NCI-H2029 treated with DMSO at 0.1 percent for 48 hours (cell line): ENCODE measurements around the gene RAB15.

Source experiments
- DNase-seq: peaks from one replicate; lab custom pipeline; 2025; lab: John Stamatoyannopoulos, UW

Gene RAB15

DNA sequence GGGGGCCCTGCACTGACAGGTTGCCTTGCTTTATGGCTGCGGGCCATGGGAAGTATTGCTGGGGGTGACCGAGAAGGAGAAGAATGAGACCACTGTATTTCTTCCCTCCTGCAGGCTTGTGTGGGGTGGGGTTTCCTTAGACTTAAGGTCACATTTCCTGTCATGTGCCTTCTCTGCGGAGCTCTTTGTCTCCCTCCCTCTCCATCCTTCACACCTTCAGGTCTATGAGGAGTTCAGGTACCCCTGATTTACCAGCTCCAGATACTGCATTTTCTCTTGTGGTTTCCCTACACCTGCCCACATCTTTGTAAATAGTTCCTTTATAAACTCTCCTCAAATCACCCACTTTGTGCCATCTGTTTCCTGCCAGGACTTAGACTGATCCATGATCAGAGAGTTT, 18.2 kb upstream of the RAB15 start:
- no peak for DNase-seq

DNA sequence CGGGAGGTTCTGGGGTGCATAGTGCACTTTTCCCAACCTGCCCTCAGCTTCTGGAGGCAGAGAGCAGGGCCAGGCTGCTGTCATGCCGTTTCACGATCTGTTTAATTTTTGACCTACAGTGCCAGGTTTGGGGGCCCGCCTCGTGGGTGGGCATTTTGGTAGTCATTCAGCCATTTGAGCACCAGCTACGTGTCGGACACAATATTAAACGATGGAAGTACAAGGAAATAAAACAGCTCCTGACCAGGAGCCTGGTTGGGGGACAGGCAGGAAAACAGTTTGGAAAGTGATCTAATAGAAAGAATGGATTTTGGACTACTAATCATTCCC, 15.3 kb upstream of the RAB15 start:
- DNase-seq = no peak

DNA sequence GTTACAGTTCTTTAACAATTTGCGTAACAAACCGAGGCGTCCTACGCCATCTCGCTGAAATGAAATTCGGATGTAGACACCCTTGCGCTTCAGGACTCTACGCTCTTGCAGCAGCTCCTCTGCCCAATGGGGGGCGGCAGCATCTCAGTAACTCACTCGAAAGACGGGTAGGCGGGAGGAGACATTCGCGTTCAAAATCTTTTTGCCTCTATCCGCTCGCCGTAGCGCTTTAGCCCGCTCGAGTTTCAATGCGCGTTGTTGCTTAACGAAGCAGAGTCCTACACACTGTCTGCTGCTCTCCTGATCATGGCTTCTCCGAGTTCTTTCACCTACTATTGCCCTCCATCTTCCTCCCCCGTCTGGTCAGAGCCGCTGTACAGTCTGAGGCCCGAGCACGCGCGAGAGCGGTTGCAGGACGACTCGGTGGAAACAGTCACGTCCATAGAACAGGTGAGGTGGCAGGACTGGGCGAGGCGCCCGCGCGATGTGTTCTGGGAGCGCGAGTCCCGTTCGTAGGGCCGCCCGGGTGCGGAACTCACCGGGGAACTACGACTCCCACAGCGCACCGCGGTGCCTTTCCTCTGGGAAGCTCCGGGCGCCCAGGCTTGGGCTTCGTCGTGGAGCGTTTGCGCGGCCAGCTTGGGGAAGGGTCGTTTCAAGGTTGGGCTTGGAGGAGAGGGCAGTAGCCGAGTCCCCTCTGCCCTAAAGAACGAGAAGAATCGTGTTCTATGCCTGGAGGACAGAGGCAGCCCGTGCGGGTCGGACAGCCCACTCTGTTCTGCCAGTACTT, 14.7 kb upstream of the RAB15 start, which contains the start of gene FNTB:
FNTB (plus strand) TSS at position 248 of the 790 bp plus-strand sequence; CDS start at position 307, 59 bp downstream.
- peak; percentile 54 for DNase-seq

DNA sequence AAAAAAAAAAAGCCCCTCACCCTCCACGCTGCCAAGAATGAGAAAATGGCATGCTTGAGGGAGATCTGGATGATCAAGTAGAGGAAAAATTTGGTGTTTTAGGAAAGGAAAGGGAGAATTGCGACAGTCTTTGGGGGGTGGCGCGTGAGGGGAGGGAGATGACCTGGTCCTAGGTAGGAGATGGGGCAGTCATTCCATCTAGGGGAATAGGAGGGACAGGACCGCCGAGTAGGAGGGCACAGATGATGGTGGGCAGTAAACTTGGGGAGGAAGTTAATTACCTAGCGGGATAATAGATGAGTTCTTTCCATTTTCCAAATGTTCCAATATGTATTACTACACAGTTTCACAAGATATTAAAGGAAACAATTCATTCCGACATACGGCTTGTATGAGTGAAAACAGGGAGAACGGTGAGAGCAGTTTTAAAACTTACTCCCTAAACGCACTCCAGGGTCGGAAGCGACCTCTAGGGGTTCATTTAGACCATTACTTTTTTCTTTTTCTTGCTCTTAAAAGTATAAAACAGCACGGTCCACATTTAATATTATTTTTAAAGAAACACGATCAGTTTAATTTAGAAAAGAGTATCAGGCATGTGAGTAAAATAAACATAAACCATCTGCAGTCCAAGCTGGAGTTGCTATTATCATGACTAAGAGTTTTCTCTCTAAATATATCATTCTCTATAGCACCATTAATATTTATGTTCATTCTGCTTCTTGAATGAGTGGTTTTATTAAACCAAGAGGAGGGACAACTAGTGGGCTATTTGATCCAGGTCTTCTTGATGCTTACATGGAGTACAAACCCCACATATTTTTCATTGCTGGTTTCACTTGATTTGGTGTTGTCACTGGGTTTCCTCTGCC, 11.5 kb upstream of the RAB15 start:
- no peak for DNase-seq

DNA sequence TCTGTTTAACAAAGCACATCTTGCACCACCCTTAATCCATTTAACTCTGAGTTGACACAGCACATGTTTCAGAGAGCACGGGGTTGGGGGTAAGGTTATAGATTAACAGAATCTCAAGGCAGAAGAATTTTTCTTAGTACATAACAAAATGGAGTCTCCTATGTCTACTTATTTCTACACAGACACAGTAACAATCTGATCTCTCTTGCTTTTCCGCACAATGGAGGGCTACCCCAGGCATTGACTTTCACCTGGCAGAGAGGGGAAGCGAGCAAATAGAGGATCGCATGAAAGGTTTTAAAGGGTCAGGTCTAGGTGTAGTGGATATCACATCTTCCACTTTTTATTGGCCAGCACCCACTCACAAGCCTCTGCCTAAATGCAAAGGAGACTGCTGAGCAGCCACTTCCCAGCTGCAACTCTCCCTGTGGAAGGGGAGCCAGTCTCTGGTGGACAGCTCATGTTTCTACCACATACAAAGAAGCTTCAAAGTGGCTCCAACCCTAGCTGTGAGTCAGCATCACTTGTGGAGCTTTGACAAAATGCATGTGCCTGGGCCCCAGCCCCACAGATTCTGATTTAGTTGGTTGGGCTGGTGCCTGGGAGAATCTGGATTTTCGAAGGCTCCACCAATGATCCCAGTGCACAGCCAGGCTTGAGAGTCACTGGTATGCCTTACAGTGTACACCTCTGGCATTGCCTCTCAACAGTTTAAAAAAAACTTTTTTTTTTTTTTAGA, 7.4 kb upstream of the RAB15 start:
- DNase-seq = no peak

DNA sequence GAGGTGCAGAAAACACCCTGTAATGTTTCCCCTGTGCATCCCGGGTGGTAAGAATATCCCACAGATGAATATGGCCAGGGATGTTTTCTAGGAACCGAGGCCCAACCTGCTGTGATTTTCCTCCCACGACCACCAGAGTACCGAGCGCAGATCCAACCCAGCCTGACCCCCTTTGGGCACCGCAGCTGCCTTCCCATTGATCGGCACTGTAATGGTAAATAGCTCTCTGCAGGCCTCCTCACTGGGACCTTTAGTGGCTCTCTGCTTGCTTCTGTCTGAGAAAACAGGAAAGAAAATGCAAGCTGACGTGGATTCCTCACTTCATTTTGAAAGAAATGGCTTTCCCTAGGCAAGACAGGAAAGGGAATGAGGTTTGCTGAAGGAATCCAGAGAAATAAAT, 2.4 kb upstream of the RAB15 start:
- no peak for DNase-seq

DNA sequence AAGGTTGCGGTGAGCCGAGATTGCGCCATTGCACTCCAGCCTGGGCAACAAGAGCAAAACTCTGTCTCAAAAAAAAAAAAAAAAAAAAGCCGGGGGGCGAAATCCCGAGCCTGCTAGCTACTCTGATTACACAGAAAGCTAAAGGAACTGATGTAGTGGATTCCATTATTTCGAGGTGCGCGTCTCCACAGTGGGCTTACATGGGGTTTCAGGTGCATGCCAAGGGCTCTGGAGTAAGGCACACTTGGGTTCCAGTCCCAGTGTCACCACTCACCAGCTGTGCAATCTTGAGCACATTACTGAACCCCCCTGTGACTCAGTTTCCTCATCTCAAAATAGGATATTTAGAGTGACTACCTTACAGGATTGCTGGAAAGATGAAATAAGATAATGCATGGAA, 1.7 kb upstream of the RAB15 start:
- no peak for DNase-seq

DNA sequence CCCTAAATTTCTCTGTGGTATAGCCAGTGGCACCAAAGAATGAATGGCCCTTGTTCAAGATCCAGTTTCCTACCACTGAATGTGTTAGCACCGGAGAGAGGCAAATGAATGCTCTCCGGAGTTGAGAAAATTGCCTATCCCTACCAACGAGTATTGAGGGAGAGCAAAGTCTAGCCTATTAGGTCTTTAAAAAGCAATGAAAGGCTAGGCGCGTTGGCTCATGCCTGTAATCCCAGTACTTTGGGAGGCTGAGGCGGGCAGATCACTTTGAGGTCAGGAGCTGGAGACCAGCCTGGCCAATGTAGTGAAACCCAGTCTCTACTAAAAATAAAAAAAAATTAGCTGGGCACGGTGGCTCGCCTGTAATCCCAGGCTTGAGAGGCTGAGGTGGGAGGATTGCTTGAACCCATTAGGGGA, 898 bp upstream of the RAB15 start:
- DNase-seq = no peak

DNA sequence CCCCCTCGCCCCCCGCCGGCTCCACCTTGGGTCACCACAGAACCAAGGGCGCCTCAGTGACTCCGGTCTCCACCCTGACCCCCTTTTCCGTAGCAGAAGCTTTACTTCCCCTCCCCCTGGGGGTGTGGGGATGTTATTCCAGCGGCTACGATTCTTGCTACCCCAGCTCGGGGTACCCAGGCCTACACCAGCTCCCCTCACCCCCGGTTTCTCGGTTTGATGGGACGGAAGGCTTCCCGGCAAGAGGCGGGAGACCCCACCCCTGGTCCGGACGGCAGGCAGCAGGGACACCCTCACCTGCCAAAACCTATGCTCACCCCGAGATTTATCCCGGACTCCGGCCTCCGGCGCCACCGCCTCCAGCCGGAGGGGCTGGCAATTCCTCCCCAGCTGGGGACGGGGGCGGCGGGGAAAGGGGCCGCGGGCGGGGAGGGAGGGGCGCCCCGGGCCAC, 619 bp downstream of the RAB15 start:
- no peak for DNase-seq

DNA sequence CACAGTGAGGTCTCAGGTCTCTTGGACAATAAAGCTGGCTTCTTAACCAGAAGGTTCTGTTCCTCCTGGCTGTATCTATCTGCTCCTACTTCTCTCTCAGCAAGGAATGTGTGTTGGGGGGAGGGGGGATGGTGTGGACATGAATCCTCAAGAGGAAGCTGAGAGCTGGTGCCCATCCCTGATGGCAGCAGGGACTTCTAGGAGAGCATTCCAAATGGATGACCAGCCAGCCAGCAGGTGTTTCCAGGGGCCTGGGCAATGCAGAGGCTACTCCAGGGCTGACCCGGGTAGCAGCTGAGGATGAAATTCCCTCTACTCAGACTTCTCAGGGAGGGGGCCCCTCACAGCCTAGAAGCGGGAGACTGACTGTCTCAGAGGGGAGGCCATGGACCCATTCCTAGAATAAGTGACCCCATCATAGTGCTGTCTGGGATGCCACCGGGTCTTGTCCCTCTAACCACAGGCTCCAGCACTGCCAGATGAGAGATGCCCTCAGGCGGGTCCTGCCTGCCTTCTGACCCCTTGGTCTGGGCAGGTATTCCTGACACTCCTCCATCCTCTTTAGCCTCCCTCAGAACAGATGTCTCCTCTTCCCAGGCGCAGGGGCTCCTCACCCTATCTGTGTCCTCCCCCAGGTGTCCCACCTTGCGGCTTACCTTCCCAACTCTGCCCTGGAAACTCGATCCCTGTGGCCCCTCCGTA, 1.2 kb downstream of the RAB15 start:
- DNase-seq = no peak

DNA sequence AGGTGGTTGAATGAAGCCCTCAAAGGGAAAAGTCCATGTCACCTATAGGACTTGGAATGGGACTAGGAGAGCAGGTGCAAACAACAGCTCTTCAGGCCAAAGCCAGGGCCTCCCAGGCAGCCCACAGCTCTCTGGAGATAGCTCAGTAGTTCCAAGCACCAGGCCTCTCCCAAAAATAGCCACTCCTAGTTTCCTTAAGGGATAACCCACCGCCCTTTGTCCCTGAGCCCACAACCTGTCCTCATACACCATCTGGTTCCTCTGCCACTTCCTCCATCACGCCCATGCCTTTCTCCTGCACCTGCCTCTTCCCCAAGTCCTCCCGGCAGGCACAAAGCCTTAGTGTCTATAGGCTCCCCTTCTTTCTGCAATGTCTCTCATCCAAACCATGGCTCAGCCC, 2.1 kb downstream of the RAB15 start:
- no peak for DNase-seq

DNA sequence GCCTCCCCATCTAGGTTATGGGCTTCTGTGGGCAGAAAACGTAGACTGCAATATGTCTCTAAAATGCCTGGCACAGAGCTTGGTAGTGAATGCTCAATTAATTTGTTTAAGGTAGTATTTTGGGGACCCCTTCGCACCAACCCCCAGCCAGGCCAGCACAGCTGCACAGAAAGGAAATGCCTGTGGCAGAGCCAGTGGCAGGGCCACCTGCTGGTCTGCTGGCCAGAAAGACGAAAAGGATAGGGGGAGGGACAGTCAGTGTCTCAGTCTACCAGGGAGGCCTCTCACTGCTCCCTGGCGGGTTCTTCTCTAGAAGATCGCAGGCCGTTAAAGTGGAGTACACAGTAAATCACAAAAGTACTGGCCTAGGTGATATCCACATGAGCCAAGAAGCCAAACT, 3.5 kb downstream of the RAB15 start:
- DNase-seq = no peak

DNA sequence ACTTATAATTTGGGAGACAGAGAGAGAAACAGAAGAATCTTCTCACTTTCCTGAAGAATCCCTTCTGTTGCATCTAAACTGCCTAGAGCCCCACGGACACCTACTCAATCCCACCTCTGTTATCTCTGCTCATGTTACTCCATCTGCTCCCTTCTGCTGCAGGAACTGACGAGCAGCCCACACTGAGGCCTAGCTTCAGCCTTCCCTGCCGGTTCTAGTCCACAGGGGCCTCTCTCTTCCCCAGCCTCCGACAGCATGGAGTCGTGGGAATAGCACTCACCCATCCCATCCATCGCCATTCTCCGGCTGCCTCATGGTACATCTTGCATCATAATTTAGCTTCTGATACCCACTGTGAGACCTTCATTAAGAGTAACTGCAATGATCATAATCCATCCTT, 4.0 kb downstream of the RAB15 start:
- no peak for DNase-seq

DNA sequence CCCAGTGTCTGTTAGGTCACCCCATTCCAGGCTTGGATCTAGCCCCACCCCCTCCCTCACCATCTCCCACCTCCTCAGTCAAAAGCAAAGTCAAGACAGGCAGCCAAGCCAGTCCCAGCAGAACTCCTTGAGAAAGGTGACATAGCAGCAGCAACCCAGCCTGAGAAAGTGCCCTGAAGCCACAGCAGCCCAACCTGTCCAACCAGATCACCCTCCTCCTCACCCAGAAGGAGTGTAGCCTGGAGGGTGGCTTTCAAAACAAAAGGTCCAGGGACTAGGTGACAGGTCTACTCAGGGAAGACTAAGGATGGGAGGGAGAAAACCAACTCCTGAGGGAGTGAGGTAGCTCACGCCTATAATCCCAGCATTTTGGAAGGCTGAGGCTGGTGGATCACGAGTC, 5.2 kb downstream of the RAB15 start:
- no peak for DNase-seq

DNA sequence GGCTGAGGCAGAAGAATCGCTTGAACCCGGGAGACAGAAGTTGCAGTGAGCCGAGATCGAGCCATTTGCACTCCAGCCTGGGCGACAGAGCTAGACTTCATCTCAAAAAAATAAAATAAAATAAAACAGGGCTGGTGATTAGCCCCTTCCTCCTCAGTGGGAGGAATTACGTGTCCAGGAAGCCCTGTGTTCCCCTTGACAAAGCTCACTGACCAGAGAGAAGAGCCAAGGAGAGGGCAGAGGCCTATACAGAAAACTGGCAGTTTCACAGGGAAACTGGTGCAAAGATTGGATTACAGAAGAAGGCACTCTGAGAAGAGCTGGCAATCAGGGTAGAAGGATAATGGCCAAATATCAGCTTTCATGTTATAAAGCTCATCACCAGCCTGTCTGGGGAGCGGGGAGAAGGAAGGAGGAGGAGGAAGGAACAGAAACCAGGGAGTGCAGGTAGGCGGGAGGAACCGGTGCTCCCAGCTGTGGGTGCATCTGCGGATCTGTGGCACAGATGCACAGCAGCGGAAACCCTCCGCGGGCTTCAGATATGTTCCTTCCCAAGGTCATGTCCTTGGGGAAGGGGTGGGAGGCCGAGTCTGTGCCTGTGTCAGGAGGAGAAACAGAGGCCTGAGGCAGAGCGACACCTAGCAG, 6.7 kb downstream of the RAB15 start:
- DNase-seq = no peak

DNA sequence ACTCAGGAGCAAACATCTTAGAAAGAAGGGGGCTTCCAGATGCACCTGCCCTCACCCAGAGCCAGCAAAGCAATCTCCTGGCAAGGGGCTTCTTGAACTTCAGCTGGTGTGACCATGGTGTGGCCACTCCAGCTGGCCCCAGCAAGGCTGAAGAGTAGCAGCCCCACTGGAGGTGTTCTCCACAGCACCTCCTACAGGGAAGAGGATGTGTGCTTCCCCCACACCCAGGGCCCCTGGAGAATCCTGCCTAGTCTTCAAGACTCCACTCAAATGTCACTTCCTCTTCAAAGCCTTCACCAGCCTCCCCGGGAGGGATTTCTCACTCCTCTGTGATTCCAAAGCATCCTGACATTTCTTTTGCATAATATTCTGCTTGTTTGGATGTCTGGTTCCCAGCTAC, 8.5 kb downstream of the RAB15 start:
- no peak for DNase-seq

DNA sequence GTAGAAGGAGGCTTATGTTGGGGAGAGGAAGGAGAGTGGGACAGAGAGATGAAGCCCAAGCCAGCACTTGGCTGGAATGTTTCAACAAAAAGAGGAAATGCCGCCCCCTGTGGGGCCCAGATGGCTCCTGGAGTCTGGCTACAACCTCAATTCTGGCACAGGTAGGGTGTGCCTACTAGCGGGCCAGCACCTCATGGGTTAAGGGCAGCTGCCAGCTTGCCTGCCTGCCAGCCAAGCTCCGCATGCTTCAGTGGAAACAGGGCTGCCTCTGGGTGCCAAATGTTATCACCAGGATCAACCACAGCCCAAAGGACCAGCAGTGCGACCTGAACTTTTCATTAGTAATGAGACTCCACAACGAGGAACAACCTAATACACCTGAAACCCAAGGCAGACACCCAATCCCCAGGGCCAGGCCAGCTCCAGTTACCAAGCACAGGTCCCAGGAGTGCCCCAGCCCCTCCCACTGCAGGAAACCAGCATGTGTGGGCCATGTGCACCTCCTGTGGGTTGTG, 11.3 kb downstream of the RAB15 start:
- no peak for DNase-seq

DNA sequence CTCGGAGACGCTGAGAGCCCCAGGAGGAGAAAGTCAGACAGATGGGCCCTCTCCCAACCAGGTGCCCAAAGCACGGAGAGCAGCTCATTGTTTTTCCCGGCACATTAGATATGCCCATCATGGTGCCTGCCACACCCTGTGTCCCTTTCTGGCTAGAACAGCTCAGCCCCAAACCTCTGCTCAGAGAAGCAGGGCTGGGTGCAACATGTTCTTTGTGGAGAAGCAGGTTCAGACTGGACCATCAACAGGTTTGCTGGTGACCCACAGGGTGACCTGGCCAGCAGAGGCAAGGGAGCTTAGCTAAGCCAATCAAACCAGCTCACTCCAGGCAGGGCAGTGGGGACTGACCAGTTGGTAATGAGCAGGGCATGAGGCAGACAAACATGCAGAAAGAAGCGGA, 13.4 kb downstream of the RAB15 start:
- DNase-seq = no peak

DNA sequence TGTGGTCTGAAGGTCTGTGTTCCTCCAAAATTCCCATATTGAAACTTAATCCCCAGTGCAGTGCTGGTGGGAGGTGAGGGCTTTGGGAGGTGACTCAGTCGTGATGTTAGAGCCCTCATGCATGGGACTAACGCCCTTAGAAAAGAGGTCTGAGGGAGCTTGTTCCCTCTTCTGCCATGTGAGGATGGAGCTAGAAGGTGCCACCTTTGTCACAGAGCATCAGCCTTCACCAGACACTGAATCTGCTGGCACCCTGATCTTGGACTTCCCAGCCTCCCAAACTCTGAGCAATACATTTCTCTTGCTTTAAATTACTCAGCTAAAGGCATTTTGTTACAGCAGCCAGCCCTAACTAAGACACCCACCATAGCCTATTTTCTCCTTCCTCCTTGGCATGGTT, 13.9 kb downstream of the RAB15 start:
- DNase-seq = no peak

DNA sequence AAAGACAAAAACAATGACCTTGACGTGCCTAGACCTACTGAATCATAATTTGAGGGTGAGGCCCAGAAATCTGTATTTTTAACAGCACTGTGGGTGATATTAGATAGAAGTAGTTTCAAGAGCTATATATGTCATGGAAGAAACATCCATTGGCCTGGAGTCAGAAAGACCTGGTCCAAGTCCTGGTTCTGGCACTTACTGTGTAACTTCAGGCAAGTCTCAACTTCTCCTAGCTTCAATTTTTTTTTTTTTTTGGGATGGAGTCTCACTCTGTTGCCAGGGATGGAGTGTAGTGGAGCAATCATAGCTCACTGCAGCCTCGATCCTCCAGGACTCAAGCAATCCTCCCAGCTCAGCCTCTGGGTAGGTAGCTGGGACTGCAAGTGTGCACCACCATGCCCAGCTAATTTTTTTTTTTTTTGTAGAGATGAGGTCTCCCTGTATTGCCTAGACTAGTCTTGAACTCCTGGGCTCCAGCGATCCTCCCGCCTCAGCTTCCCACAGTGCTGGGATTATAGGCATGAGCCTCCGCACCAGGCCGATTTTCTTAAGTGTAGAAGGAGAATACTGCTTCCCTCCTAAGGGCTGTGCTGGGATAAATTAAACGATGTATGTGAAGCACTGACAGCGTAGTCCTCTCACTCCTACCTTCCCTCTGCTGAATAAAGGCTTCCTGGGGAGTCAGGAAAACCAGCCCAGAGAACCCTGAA, 15.3 kb downstream of the RAB15 start:
- DNase-seq = no peak

DNA sequence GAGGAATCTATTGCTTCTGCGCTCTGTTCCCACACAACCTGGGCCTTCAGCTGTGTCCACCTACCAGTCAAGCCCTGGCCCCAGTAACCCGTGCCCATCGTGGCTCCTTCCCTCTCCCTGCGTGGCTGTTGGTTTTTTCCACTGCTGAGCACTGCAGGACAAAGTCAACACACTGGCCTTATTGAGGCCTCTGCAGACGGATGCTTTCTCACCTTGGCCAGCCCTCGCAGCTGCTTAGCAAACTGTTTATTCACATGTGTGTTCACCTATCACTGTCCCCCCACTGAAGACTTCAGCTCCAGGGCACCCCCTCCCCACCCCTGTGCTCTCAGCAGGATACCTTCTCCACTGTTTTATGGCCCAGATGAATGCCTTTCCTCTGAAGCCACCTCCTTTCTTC, 16.8 kb downstream of the RAB15 start:
- no peak for DNase-seq
